HepG2 (cell line): ENCODE data around the gene RBM47. TPM values are rescaled to one million over a fixed set of nuclear protein-coding genes. Genes with fewer than 3 reads are reported as not detected.

Source experiments
- ATF2 ChIP-seq: sonication (generic); formaldehyde crosslinking; IDR thresholded peaks from 2 replicates; pipeline ENCODE4 v1.4.0; 2020; ENCODE audit warnings: missing genetic modification reagents
- CBX1 ChIP-seq: IDR thresholded peaks from one replicate; pipeline ENCODE4 v1.6.1; 2016; ENCODE audit warnings: antibody characterized with exemption, low read depth
- FOXO1 ChIP-seq: sonication (generic); formaldehyde crosslinking; IDR thresholded peaks from 2 replicates; pipeline ENCODE4 v1.4.0; 2020; ENCODE audit warnings: missing genetic modification reagents
- HBP1 ChIP-seq: IDR thresholded peaks from 2 replicates; pipeline ENCODE4 v1.6.1; 2016; ENCODE audit warnings: low read depth, control low read depth
- HMG20A ChIP-seq: IDR thresholded peaks from 2 replicates; pipeline ENCODE4 v1.6.1; 2016; ENCODE audit warnings: borderline replicate concordance
- KLF16 ChIP-seq, 2 experiments: sonication (generic) in 1 of 2; formaldehyde crosslinking in 1 of 2; IDR thresholded peaks; 2 replicates each; pipeline versions ENCODE4 v1.6.1 to v1.8.0; 2016 to 2023; ENCODE audit warnings: missing genetic modification reagents in 2 of 2, missing compliant biosample characterization in 1 of 2
- KLF9 ChIP-seq: IDR thresholded peaks from 2 replicates; pipeline ENCODE4 v1.6.1; 2016; ENCODE audit warnings: low read depth
- NCOR1 ChIP-seq: fragments of 200-600 bp; sonication (generic); IDR thresholded peaks from 2 replicates; pipeline ENCODE4 v1.7.0; 2017; ENCODE audit warnings: antibody characterized with exemption, low read length, borderline replicate concordance
- NPAS2 ChIP-seq: sonication (generic); formaldehyde crosslinking; IDR thresholded peaks from 2 replicates; pipeline ENCODE4 v1.8.0; 2022; ENCODE audit warnings: mild to moderate bottlenecking, missing genetic modification reagents, borderline replicate concordance
- RBFOX2 ChIP-seq: fragments of 200-400 bp; formaldehyde crosslinking; IDR thresholded peaks from 2 replicates; pipeline ENCODE4 v1.6.1; 2017; ENCODE audit warnings: low read depth, mild to moderate bottlenecking, low read length
- SRSF1 ChIP-seq: fragments of 200-400 bp; formaldehyde crosslinking; optimal IDR thresholded peaks from 2 replicates; pipeline ENCODE3; 2017; ENCODE audit warnings: mild to moderate bottlenecking, low read depth, low read length, moderate library complexity
- TARDBP ChIP-seq: sonication (generic); formaldehyde crosslinking; IDR thresholded peaks from 2 replicates; pipeline ENCODE4 v1.8.0; 2022; ENCODE audit warnings: mild to moderate bottlenecking, missing genetic modification reagents
- TP53 ChIP-seq: sonication (generic); formaldehyde crosslinking; conservative IDR thresholded peaks from 2 replicates; pipeline ENCODE4 v1.4.0; 2020; ENCODE audit warnings: missing genetic modification reagents
- ZBTB33 ChIP-seq: sonication (generic); formaldehyde crosslinking; IDR thresholded peaks from 2 replicates; pipeline ENCODE4 v1.4.0; 2020; ENCODE audit warnings: missing genetic modification reagents
- ZC3H13 ChIP-seq: sonication (generic); formaldehyde crosslinking; IDR thresholded peaks from 2 replicates; pipeline ENCODE4 v1.8.1; 2023; ENCODE audit warnings: mild to moderate bottlenecking, missing genetic modification reagents, moderate library complexity
- ZNF256 ChIP-seq: sonication (generic); formaldehyde crosslinking; conservative IDR thresholded peaks from 2 replicates; pipeline ENCODE4 v1.4.0; 2020; ENCODE audit warnings: missing genetic modification reagents
- ZNF280B ChIP-seq: sonication (generic); formaldehyde crosslinking; IDR thresholded peaks from 2 replicates; pipeline ENCODE4 v1.5.0; 2020; ENCODE audit warnings: missing genetic modification reagents, mild to moderate bottlenecking, borderline replicate concordance
- ZNF33B ChIP-seq: sonication (generic); formaldehyde crosslinking; IDR thresholded peaks from 2 replicates; pipeline ENCODE4 v1.5.1; 2020; ENCODE audit warnings: mild to moderate bottlenecking, missing genetic modification reagents
- ZNF383 ChIP-seq: sonication (generic); formaldehyde crosslinking; IDR thresholded peaks from 2 replicates; pipeline ENCODE4 v1.4.0; 2020; ENCODE audit warnings: missing genetic modification reagents, mild to moderate bottlenecking, borderline replicate concordance
- ZNF580 ChIP-seq: IDR thresholded peaks from 2 replicates; pipeline ENCODE4 v1.6.1; 2016; ENCODE audit warnings: low read depth, borderline replicate concordance
- ZNF614 ChIP-seq: IDR thresholded peaks from 2 replicates; pipeline ENCODE4 v1.6.1; 2018; ENCODE audit warnings: missing biosample characterization, missing genetic modification reagents, inconsistent platforms, borderline replicate concordance
- ZNF75D ChIP-seq: sonication (generic); formaldehyde crosslinking; IDR thresholded peaks from 2 replicates; pipeline ENCODE4 v1.8.1; 2023; ENCODE audit warnings: missing genetic modification reagents, mild to moderate bottlenecking, borderline replicate concordance
- ZNF773 ChIP-seq: sonication (generic); formaldehyde crosslinking; IDR thresholded peaks from 2 replicates; pipeline ENCODE4 v1.4.0; 2020; ENCODE audit warnings: missing genetic modification reagents, borderline replicate concordance
- polyA plus RNA-seq, 8 experiments: library from polyadenylated mRNA; depleted of rRNA in 3 of 8; stranded (reverse) in 7 of 8; unstranded in 1 of 8; fragments of >200 nt; fragmentation: Illumina TruSeq in 4 of 8; extraction: Trizol in 4 of 8; gene quantifications; 2 replicates each; pipeline versions ENCODE4 v1.2.1 to v1.2.3, GENCODE V29; 2011 to 2016; ENCODE audit warnings: low read depth in 4 of 8, missing spikeins in 1 of 8, mixed read lengths in 1 of 8; ENCODE audit not compliant: insufficient read depth in 1 of 8
- total RNA-seq, 5 experiments: library from RNA; depleted of rRNA; stranded (reverse); fragments of >200 nt; fragmentation: Illumina TruSeq; extraction: Trizol; gene quantifications; 2 replicates each; pipeline ENCODE4 v1.2.3, GENCODE V29; 2016; ENCODE audit warnings: low read depth in 1 of 5

RBM47 gene
- total and polyA plus RNA-seq, 2 of the 13 experiments (the other 11 are each of a cell fraction or from before 2014, with no cell fraction given): 1.2 to 2.5 TPM

GRCh38 chr4:40395908-40396793 lies 233.5 kb downstream of the RBM47 start (continued):
- TF ChIP-seq ATF2 (CRISPR knock-in tag): no peak
- TF ChIP-seq RBFOX2: no peak
- TF ChIP-seq KLF9 (CRISPR knock-in tag): no peak
- no peak for TF ChIP-seq ZNF614 (CRISPR knock-in tag)
- TF ChIP-seq KLF16 (CRISPR knock-in tag; IDR thresholded peaks at IDR 0.05): no peak
- no peak for TF ChIP-seq ZNF75D (CRISPR knock-in tag)
- TF ChIP-seq NCOR1: no peak
- TF ChIP-seq CBX1: no peak
- no peak for TF ChIP-seq HBP1 (CRISPR knock-in tag)
- no peak for TF ChIP-seq ZNF773 (CRISPR knock-in tag)
- peak; percentile 56; the same call in 1 of the 2 replicates for TF ChIP-seq HMG20A (CRISPR knock-in tag)
- TF ChIP-seq SRSF1: no peak
- no peak for TF ChIP-seq NPAS2
- peak; percentile 54; the same call in 1 of the 2 replicates for TF ChIP-seq FOXO1 (CRISPR knock-in tag)
- no peak for TF ChIP-seq ZNF383 (CRISPR knock-in tag)
- 0 out of 2 replicates have a peak, but pooled peaks have one; percentile 14 for TF ChIP-seq ZBTB33
- no peak for TF ChIP-seq ZNF33B (CRISPR knock-in tag)
- TF ChIP-seq ZC3H13: no peak
- TF ChIP-seq ZNF280B (CRISPR knock-in tag): no peak
- TF ChIP-seq ZNF580 (CRISPR knock-in tag): no peak
- TF ChIP-seq ZNF256 (CRISPR knock-in tag): no peak
- TF ChIP-seq TP53: no peak
- no peak for TF ChIP-seq TARDBP (CRISPR knock-in tag)
